ENCODE data around the gene FARS2. TPM values are rescaled to one million over a fixed set of nuclear protein-coding genes. Genes with fewer than 3 reads are reported as not detected.

The FARS2 gene
- total and polyA plus RNA-seq, 7 donors, result 8.1 to 21.0 (median 12.5) TPM

GRCh38 chr6:5529733-5530132 is 268.4 kb downstream of the FARS2 start:
- intact Hi-C loops (cut with DNase I), result no loop called here
- Histone ChIP-seq H3K27ac (no peak overlapping the region), H3K4me3 (no peak overlapping the region), H3K27me3 (no peaks in the 10 kb centered on the region), H3K4me1 (no peaks in the 10 kb centered on the region), H3K36me3 (no peaks in the 10 kb centered on the region), H3K9me3 (no peaks in the 10 kb centered on the region)
- no peak for DNase-seq
- TF ChIP-seq EP300 (IDR thresholded peaks at IDR 0.05) (no peak), POLR2A (IDR thresholded peaks at IDR 0.05) (no peak), POLR2AphosphoS5 (IDR thresholded peaks at IDR 0.05) (no peak), CTCF (IDR thresholded peaks at IDR 0.05) (no peak)
- WGBS, 2 donors, result 84 to 100% methylated on average over 1 of the region's 1 CpG

- H3K27ac ChIP-seq, result no peak overlapping the region
- TF ChIP-seq POLR2A (IDR thresholded peaks at IDR 0.05) (no peak), POLR2AphosphoS5 (IDR thresholded peaks at IDR 0.05) (no peak), CTCF (IDR thresholded peaks at IDR 0.05) (no peak), EP300 (IDR thresholded peaks at IDR 0.05) (no peak)
- no peaks in the 10 kb centered on the region for H3K36me3 ChIP-seq
- WGBS, 2 donors, result 92 to 95% methylated on average over 4 of the region's 4 CpGs
- no peak overlapping the region for H3K4me3 ChIP-seq
- no peak for DNase-seq
- H3K27me3 ChIP-seq, result no peaks in the 10 kb centered on the region
- intact Hi-C loops (cut with DNase I), result no loop called here
- H3K4me1 ChIP-seq, result no peaks in the 10 kb centered on the region
- no peaks in the 10 kb centered on the region for H3K9me3 ChIP-seq
Observed at GRCh38 chr6:5531161-5531560, 269.8 kb downstream of the FARS2 start.

- intact Hi-C loops (cut with DNase I), result no loop called here
Observed at GRCh38 chr6:5531853-5532375, 270.6 kb downstream of the FARS2 start.

GRCh38 chr6:5532941-5533340 is 271.6 kb downstream of the FARS2 start:
- Histone ChIP-seq H3K27ac (no peak overlapping the region), H3K36me3 (no peaks in the 10 kb centered on the region), H3K9me3 (no peaks in the 10 kb centered on the region), H3K4me1 (peaks cover 0 to 5% (median 0%) of the 10 kb centered on the region in 4 donors), H3K27me3 (no peaks in the 10 kb centered on the region), H3K4me3 (no peak overlapping the region)
- no peak for DNase-seq
- intact Hi-C loops (cut with DNase I), result no loop called here
- TF ChIP-seq POLR2A (IDR thresholded peaks at IDR 0.05) (no peak), EP300 (IDR thresholded peaks at IDR 0.05) (no peak), POLR2AphosphoS5 (IDR thresholded peaks at IDR 0.05) (no peak), CTCF (IDR thresholded peaks at IDR 0.05) (no peak)
- WGBS, 2 donors, result 92 to 98% methylated on average over 3 of the region's 3 CpGs

More at GRCh38 chr6:5531853-5532375, 270.6 kb downstream of the FARS2 start:
- Histone ChIP-seq H3K27me3 (no peaks in the 10 kb centered on the region), H3K4me3 (no peak overlapping the region), H3K36me3 (no peaks in the 10 kb centered on the region), H3K27ac (no peak overlapping the region), H3K9me3 (no peaks in the 10 kb centered on the region), H3K4me1 (no peaks in the 10 kb centered on the region)
- no peak for DNase-seq
- no peak for TF ChIP-seq POLR2AphosphoS5 (IDR thresholded peaks at IDR 0.05)
- 73 to 86% methylated on average over 6 of the region's 6 CpGs for WGBS, 2 donors

GRCh38 chr6:5534643-5535042 is 273.3 kb downstream of the FARS2 start:
- Histone ChIP-seq H3K27me3 (no peaks in the 10 kb centered on the region), H3K9me3 (no peaks in the 10 kb centered on the region), H3K36me3 (no peaks in the 10 kb centered on the region), H3K27ac (no peak overlapping the region), H3K4me1 (peaks cover 0 to 6% (median 0%) of the 10 kb centered on the region in 4 donors), H3K4me3 (no peak overlapping the region)
- no peak for DNase-seq
- intact Hi-C loops (cut with DNase I), result no loop called here
- TF ChIP-seq POLR2AphosphoS5 (IDR thresholded peaks at IDR 0.05) (no peak), CTCF (IDR thresholded peaks at IDR 0.05) (no peak)
- WGBS, 2 donors, result 90 to 96% methylated on average over 9 of the region's 9 CpGs
